ENCODE results near the gene ANKRD6. TPM values are rescaled to one million over a fixed set of nuclear protein-coding genes. Genes with fewer than 3 reads are reported as not detected.

The ANKRD6 gene
- total RNA-seq, 1 experiment from 2014 or later: 14.7 TPM

DNA sequence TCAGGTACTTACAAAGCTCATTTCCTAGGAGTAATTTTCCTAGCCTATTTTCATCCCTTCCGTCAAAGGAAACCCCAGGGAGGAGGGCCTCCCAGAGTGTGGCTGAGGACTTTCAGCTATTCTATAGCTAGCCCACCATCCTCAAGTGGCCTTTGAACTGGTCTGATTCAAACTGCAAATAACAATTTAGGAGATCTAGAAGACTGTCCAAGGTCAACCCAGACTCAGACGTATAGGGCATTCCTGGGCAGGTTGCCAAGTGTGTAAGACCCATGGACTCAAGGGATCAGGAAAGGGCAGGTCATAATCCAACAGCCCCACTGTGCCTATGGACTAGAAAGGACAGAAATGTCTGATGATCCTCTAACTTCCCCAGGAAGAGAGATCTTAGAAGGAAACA lies 18.7 kb upstream of the ANKRD6 start:
- Mint-ChIP-seq H3K27ac (ENCODE audit: unreplicated experiment) (no peak overlapping the region), H3K27me3 (ENCODE audit: unreplicated experiment) (peaks cover 64% of the 10 kb centered on the region), H3K9me3 (ENCODE audit: low read depth, unreplicated experiment) (no peaks in the 10 kb centered on the region), H3K36me3 (ENCODE audit: insufficient read depth, unreplicated experiment) (peaks cover 7% of the 10 kb centered on the region), H3K4me1 (ENCODE audit: low read depth, unreplicated experiment) (no peaks in the 10 kb centered on the region), H3K4me3 (ENCODE audit: low read depth, unreplicated experiment) (no peak overlapping the region)
- BruUV-seq (replicated peaks): no TSS peak
- intact Hi-C loops (cut with micrococcal nuclease; ENCODE audit: unreplicated experiment): no loop called here
- CTCF ChIA-PET: no interaction called here
- no peak for DNase-seq
- TF ChIP-seq CTCF (IDR thresholded peaks at IDR 0.05; ENCODE audit: unreplicated experiment): no peak

GRCh38 chr6:89415185-89415584 lies 17.8 kb upstream of the ANKRD6 start:
- TF ChIP-seq CTCF (IDR thresholded peaks at IDR 0.05; ENCODE audit: unreplicated experiment): no peak
- Mint-ChIP-seq H3K4me1 (ENCODE audit: low read depth, unreplicated experiment) (no peaks in the 10 kb centered on the region), H3K9me3 (ENCODE audit: low read depth, unreplicated experiment) (no peaks in the 10 kb centered on the region), H3K27me3 (ENCODE audit: unreplicated experiment) (peaks cover 56% of the 10 kb centered on the region), H3K4me3 (ENCODE audit: low read depth, unreplicated experiment) (no peak overlapping the region), H3K27ac (ENCODE audit: unreplicated experiment) (no peak overlapping the region), H3K36me3 (ENCODE audit: insufficient read depth, unreplicated experiment) (peaks cover 7% of the 10 kb centered on the region)
- intact Hi-C loops (cut with micrococcal nuclease; ENCODE audit: unreplicated experiment): no loop called here
- no TSS peak for BruUV-seq (replicated peaks)
- CTCF ChIA-PET: no interaction called here
- no peak for DNase-seq

DNA sequence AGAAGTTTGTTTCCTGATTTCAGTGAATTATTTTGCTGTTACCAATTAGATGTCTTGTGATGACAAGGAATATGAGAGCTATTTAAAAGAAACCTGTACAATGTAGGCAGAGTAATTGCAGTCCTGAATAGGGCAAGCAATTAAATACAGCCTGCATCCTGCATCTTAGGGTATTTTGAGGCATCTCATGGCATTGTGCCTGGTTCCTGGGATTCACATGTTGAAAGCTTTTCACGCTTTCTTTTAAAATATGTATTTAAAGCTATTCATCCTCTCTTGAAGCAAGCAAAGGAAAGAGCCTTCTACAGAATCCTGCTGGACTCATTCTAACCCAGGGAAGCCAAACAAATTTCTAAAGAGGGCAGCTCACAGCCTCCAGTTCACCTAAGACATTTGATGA lies 16.2 kb upstream of the ANKRD6 start:
- CTCF ChIA-PET: no interaction called here
- peaks cover 52% of the 10 kb centered on the region for H3K27me3 Mint-ChIP-seq (ENCODE audit: unreplicated experiment)
- H3K9me3 Mint-ChIP-seq (ENCODE audit: low read depth, unreplicated experiment): no peaks in the 10 kb centered on the region
- H3K36me3 Mint-ChIP-seq (ENCODE audit: insufficient read depth, unreplicated experiment): peaks cover 7% of the 10 kb centered on the region
- H3K4me1 Mint-ChIP-seq (ENCODE audit: low read depth, unreplicated experiment): no peaks in the 10 kb centered on the region
- no TSS peak for BruUV-seq (replicated peaks)
- TF ChIP-seq CTCF (IDR thresholded peaks at IDR 0.05; ENCODE audit: unreplicated experiment): no peak
- H3K27ac Mint-ChIP-seq (ENCODE audit: unreplicated experiment): no peak overlapping the region
- no peak for DNase-seq
- intact Hi-C loops (cut with micrococcal nuclease; ENCODE audit: unreplicated experiment): no loop called here
- no peak overlapping the region for H3K4me3 Mint-ChIP-seq (ENCODE audit: low read depth, unreplicated experiment)

- no peak for TF ChIP-seq CTCF (IDR thresholded peaks at IDR 0.05; ENCODE audit: unreplicated experiment)
- Mint-ChIP-seq H3K4me1 (ENCODE audit: low read depth, unreplicated experiment) (peaks cover 17% of the 10 kb centered on the region), H3K27me3 (ENCODE audit: unreplicated experiment) (peaks cover 12% of the 10 kb centered on the region), H3K36me3 (ENCODE audit: insufficient read depth, unreplicated experiment) (peaks cover 9% of the 10 kb centered on the region), H3K9me3 (ENCODE audit: low read depth, unreplicated experiment) (no peaks in the 10 kb centered on the region), H3K4me3 (ENCODE audit: low read depth, unreplicated experiment) (no peak overlapping the region), H3K27ac (ENCODE audit: unreplicated experiment) (no peak overlapping the region)
- intact Hi-C loops (cut with micrococcal nuclease; ENCODE audit: unreplicated experiment): loop anchor here (5.0 kb wide), 1 partner anchor 167 kb away; no protein-coding TSS in a partner anchor
- DNase-seq: no peak
- BruUV-seq (replicated peaks): no TSS peak
- CTCF ChIA-PET: no interaction called here
Measured at GRCh38 chr6:89430201-89430962, 2.6 kb upstream of the ANKRD6 start.
